GM21423 (cell line): Measurements from ENCODE around the gene ADCK1.

ENCODE experiments used
- ATAC-seq: cut with Tn5 transposase; IDR thresholded peaks from one replicate; pipeline ENCODE4 v1.9.1; 2021; ENCODE audit warnings: mild to moderate bottlenecking, moderate library complexity; ENCODE audit not compliant: unreplicated experiment

ADCK1 gene

GRCh38 chr14:77980475-77981321 lies 180.8 kb downstream of the ADCK1 start:
- ATAC-seq: no peak
